HepG2 (cell line): ENCODE data around the gene PDILT. TPM values are rescaled to one million over a fixed set of nuclear protein-coding genes. Genes with fewer than 3 reads are reported as not detected.

Experiments
- CEBPB ChIP-seq: IDR thresholded peaks from 2 replicates; pipeline ENCODE4 v1.6.1; 2011; ENCODE audit warnings: low read depth, low read length, improper control_type of control experiment, borderline replicate concordance
- EED ChIP-seq: sonication (generic); formaldehyde crosslinking; IDR thresholded peaks from 2 replicates; pipeline ENCODE4 v1.5.0; 2020; ENCODE audit warnings: mild to moderate bottlenecking, missing genetic modification reagents
- HOXD1 ChIP-seq: sonication (generic); formaldehyde crosslinking; IDR thresholded peaks from 2 replicates; pipeline ENCODE4 v1.5.0; 2020; ENCODE audit warnings: missing genetic modification reagents
- MBNL3 ChIP-seq: fragments of 250-450 bp; sonication (Bioruptor Pico); conservative IDR thresholded peaks from 2 replicates; pipeline ENCODE4 v1.8.0; 2022; ENCODE audit warnings: mild to moderate bottlenecking, inconsistent platforms
- NR2F2 ChIP-seq: IDR thresholded peaks from 2 replicates; pipeline ENCODE4 v1.6.1; 2012; ENCODE audit warnings: low read depth, inconsistent platforms, borderline replicate concordance
- PLRG1 ChIP-seq: fragments of 450-650 bp; conservative IDR thresholded peaks from 2 replicates; pipeline ENCODE4 v1.6.1; 2016
- REXO4 ChIP-seq: sonication (generic); formaldehyde crosslinking; IDR thresholded peaks from 2 replicates; pipeline ENCODE4 v1.8.0; 2022; ENCODE audit warnings: missing genetic modification reagents, mild to moderate bottlenecking, borderline replicate concordance
- RFXANK ChIP-seq: IDR thresholded peaks from 2 replicates; pipeline ENCODE4 v1.6.1; 2016
- SALL1 ChIP-seq: sonication (generic); formaldehyde crosslinking; IDR thresholded peaks from 2 replicates; pipeline ENCODE4 v1.8.0; 2022; ENCODE audit warnings: mild to moderate bottlenecking, missing genetic modification reagents
- SALL2 ChIP-seq: sonication (generic); formaldehyde crosslinking; IDR thresholded peaks from 2 replicates; pipeline ENCODE4 v1.8.1; 2023; ENCODE audit warnings: mild to moderate bottlenecking, missing genetic modification reagents, inconsistent platforms
- SRY ChIP-seq: sonication (generic); formaldehyde crosslinking; IDR thresholded peaks from 2 replicates; pipeline ENCODE4 v1.8.0; 2022; ENCODE audit warnings: mild to moderate bottlenecking, missing genetic modification reagents
- TFDP2 ChIP-seq: sonication (generic); formaldehyde crosslinking; IDR thresholded peaks from 2 replicates; pipeline ENCODE4 v1.4.0; 2020; ENCODE audit warnings: missing genetic modification reagents
- TSC22D2 ChIP-seq: sonication (generic); formaldehyde crosslinking; IDR thresholded peaks from 2 replicates; pipeline ENCODE4 v1.5.1; 2020; ENCODE audit warnings: missing genetic modification reagents, mild to moderate bottlenecking, borderline replicate concordance
- ZBTB25 ChIP-seq: IDR thresholded peaks from 2 replicates; pipeline ENCODE4 v1.6.1; 2018; ENCODE audit warnings: missing genetic modification reagents
- ZFP1 ChIP-seq: IDR thresholded peaks from 2 replicates; pipeline ENCODE4 v1.6.1; 2016
- ZFP36L1 ChIP-seq: sonication (generic); formaldehyde crosslinking; IDR thresholded peaks from 2 replicates; pipeline ENCODE4 v1.8.0; 2022; ENCODE audit warnings: mild to moderate bottlenecking, missing genetic modification reagents, moderate library complexity
- ZGPAT ChIP-seq: IDR thresholded peaks from 2 replicates; pipeline ENCODE4 v1.6.1; 2016; ENCODE audit warnings: mild to moderate bottlenecking
- ZKSCAN8 ChIP-seq: IDR thresholded peaks from 2 replicates; pipeline ENCODE4 v1.6.1; 2016; ENCODE audit warnings: borderline replicate concordance, missing genetic modification reagents, missing compliant biosample characterization
- ZNF235 ChIP-seq: sonication (generic); formaldehyde crosslinking; IDR thresholded peaks from 2 replicates; pipeline ENCODE4 v1.8.1; 2023; ENCODE audit warnings: mild to moderate bottlenecking, missing genetic modification reagents, borderline replicate concordance
- ZNF276 ChIP-seq: sonication (generic); formaldehyde crosslinking; IDR thresholded peaks from 2 replicates; pipeline ENCODE4 v1.4.0; 2020; ENCODE audit warnings: mild to moderate bottlenecking, low read depth, missing genetic modification reagents
- ZNF367 ChIP-seq: sonication (generic); formaldehyde crosslinking; IDR thresholded peaks from 2 replicates; pipeline ENCODE4 v1.4.0; 2020; ENCODE audit warnings: missing genetic modification reagents, borderline replicate concordance
- ZNF570 ChIP-seq: sonication (generic); formaldehyde crosslinking; IDR thresholded peaks from 2 replicates; pipeline ENCODE4 v1.4.0; 2020; ENCODE audit warnings: mild to moderate bottlenecking, missing genetic modification reagents, borderline replicate concordance
- ZNF580 ChIP-seq: IDR thresholded peaks from 2 replicates; pipeline ENCODE4 v1.6.1; 2016; ENCODE audit warnings: low read depth, borderline replicate concordance
- ZNF720 ChIP-seq: sonication (generic); formaldehyde crosslinking; IDR thresholded peaks from 2 replicates; pipeline ENCODE4 v1.4.0; 2020; ENCODE audit warnings: missing genetic modification reagents
- polyA plus RNA-seq, 8 experiments: library from polyadenylated mRNA; depleted of rRNA in 3 of 8; stranded (reverse) in 7 of 8; unstranded in 1 of 8; fragments of >200 nt; fragmentation: Illumina TruSeq in 4 of 8; extraction: Trizol in 4 of 8; gene quantifications; 2 replicates each; pipeline versions ENCODE4 v1.2.1 to v1.2.3, GENCODE V29; 2011 to 2016; ENCODE audit warnings: low read depth in 4 of 8, missing spikeins in 1 of 8, mixed read lengths in 1 of 8; ENCODE audit not compliant: insufficient read depth in 1 of 8
- total RNA-seq, 5 experiments: library from RNA; depleted of rRNA; stranded (reverse); fragments of >200 nt; fragmentation: Illumina TruSeq; extraction: Trizol; gene quantifications; 2 replicates each; pipeline ENCODE4 v1.2.3, GENCODE V29; 2016; ENCODE audit warnings: low read depth in 1 of 5
- TF ChIP-seq, protein P1 (sequence below): sonication (generic); formaldehyde crosslinking; IDR thresholded peaks from 2 replicates; pipeline ENCODE4 v1.4.0; 2020; ENCODE audit warnings: missing genetic modification reagents

The PDILT gene
- total and polyA plus RNA-seq, 2 of the 13 experiments (the other 11 are each of a cell fraction or from before 2014, with no cell fraction given): not detected

DNA sequence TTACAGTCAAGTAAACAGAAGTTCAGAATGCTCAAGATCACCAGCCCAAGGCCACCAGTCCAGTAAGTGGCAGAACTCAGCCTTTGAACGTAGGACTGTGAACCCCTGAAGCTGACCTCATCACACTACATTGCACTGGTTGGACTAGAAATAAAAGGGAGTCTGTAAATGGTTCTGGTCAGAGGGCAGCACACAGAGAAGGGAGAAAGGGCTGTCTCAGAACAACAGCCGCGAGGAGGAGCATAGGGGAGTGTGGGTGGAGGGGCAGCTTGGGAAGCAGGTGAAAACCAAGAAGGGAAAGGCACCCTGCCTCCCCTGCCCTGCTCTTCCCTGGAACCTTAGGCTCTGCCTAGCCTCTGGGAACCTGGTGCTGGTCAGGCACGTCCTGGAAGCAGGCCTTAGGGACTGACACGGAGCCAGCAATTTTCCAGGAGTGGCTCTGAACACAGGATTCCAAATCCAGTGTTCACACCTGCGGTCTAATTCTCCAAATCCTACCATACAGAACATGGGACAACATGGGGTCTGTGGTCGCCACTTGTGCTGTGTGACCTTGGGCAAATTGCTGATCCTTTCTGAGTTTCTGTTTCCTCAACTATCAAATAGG is 7.0 kb downstream of the PDILT start (continued):
- no peak; the same call in 1 of the 2 replicates for TF ChIP-seq TFDP2 (CRISPR knock-in tag)
- peak; percentile 91 for TF ChIP-seq SALL1
- no peak for TF ChIP-seq NR2F2
- peak; percentile 58; the same call in 1 of the 2 replicates for TF ChIP-seq HOXD1
- no peak for TF ChIP-seq MBNL3
- no peak for TF ChIP-seq REXO4 (CRISPR knock-in tag)
- TF ChIP-seq ZKSCAN8 (CRISPR knock-in tag): no peak
- TF ChIP-seq SRY (CRISPR knock-in tag): no peak
- no peak for TF ChIP-seq ZNF580 (CRISPR knock-in tag)
- TF ChIP-seq PLRG1: no peak
- no peak for TF ChIP-seq ZFP36L1 (CRISPR knock-in tag)
- peak; percentile 60; the same call in 1 of the 2 replicates for TF ChIP-seq SALL2 (CRISPR knock-in tag)
- TF ChIP-seq TSC22D2 (CRISPR knock-in tag): no peak
- TF ChIP-seq ZNF570 (CRISPR knock-in tag): no peak
- TF ChIP-seq ZBTB25 (CRISPR knock-in tag): 0 out of 2 replicates have a peak, but pooled peaks have one; percentile 38
- TF ChIP-seq RFXANK (CRISPR knock-in tag): no peak
- no peak; the same call in 1 of the 2 replicates for TF ChIP-seq ZNF276 (CRISPR knock-in tag)
- no peak for TF ChIP-seq EED (CRISPR knock-in tag)
- no peak for TF ChIP-seq ZNF235 (CRISPR knock-in tag)
- peak; percentile 52; the same call in 1 of the 2 replicates for TF ChIP-seq ZGPAT (CRISPR knock-in tag)
- no peak for TF ChIP-seq ZNF720
- TF ChIP-seq CEBPB: no peak
- no peak for TF ChIP-seq ZNF367
- no peak for TF ChIP-seq ZFP1 (CRISPR knock-in tag)
- TF ChIP-seq, protein P1, sequence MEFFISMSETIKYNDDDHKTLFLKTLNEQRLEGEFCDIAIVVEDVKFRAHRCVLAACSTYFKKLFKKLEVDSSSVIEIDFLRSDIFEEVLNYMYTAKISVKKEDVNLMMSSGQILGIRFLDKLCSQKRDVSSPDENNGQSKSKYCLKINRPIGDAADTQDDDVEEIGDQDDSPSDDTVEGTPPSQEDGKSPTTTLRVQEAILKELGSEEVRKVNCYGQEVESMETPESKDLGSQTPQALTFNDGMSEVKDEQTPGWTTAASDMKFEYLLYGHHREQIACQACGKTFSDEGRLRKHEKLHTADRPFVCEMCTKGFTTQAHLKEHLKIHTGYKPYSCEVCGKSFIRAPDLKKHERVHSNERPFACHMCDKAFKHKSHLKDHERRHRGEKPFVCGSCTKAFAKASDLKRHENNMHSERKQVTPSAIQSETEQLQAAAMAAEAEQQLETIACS: no peak
